HG03457 (cell line): ENCODE measurements around the gene XPC.
A peak's percentile ranks its signal among the peaks of the same experiment; 100 is the strongest.
"Not testable (repeated sequence)": the region's sequence is repeated elsewhere in the genome, so short reads cannot be mapped to it uniquely, and the experiment has no call there.

Experiments used
- ATAC-seq: cut with Tn5 transposase; IDR thresholded peaks from one replicate; pipeline ENCODE4 v1.9.1; 2021; ENCODE audit warnings: moderate number of reproducible peaks; ENCODE audit not compliant: unreplicated experiment

XPC gene

DNA sequence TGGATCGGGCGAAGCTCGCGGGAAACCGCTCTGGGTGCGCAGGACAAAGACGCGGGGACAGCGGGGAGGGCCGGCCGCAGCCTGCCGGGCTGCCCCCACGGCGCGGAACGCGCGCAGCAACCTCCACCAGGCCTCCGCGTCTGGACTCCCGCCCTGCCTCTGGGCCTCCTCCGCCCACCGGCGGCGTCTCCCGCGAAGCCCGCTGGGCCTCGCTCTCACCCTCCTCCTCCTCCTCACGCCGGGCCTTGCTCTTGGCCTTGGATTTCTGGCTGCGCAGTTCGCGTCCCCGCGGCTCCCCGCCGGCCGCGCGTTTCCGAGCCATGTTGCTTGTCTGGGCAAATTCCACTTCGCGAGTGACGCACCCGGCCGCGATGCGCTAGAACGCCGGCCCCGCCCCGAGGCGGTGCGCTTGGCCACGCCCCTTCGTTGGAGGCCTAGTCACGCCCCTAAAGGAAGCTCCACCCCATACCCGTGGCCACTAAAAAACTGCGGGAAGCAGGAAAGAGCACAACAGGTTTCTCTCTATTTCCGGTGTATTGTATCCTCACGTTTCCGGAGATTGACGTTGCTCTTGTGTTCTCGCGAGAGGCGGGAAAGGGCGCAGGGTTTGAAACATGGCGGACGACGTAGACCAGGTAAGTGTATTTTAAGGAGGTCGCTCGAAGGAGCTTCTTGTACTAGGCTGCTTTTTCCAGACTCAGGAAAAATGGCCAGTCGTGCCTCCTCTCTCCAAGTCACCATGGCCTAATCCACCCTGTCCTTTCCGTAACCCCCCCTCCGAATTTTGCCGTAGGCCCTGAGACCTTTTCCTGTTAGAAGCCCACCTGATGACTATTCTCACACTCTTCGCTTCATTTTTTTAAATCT, at the start of gene XPC, which contains the start of gene LSM3:
Gene XPC (minus strand): TSS at position 355 of the 867 bp plus-strand sequence. CDS start 33 bp downstream, at position 322.
Gene LSM3 (plus strand): TSS at position 571 of the 867 bp plus-strand sequence. CDS start 44 bp downstream, at position 615.
- peak; percentile 89 for ATAC-seq

DNA sequence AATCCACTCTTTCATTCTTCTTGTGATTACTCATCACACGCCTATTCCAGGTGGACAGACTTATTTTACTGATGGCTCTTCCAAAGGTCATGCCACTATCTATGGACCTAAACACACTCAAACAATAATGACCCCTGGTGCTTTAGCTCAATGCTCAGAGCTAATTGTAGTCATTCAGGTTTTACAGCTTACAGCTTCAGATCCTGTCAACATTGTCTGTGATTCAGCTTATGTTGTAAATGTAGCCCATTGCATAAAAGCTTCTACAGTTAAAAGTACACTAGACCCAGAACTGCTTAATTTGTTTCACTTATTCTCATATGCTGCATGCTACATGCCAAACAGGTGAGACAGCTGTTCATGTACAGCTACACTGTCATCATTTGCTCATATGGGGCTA, 49.5 kb upstream of the XPC start:
- ATAC-seq = no peak

DNA sequence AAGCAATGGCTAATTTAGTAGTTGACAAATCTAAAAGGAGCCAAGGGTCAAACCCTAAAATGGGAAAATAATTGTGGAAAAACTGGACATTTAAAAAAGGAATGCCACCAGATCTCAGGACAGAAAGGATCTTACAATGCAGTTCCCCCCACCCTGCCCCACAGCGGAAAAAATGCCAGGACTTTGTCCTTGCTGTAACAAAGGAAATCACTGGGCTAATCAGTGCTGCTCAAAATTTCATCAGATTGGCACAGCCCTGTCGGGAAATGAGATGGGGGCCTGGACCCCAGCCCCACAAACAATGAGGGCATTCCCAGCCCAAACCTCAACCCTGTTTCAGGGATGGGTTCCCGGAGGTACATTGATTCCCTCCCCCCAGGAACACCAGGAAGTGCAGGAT, 48.0 kb upstream of the XPC start:
- ATAC-seq = not testable (repeated sequence)

DNA sequence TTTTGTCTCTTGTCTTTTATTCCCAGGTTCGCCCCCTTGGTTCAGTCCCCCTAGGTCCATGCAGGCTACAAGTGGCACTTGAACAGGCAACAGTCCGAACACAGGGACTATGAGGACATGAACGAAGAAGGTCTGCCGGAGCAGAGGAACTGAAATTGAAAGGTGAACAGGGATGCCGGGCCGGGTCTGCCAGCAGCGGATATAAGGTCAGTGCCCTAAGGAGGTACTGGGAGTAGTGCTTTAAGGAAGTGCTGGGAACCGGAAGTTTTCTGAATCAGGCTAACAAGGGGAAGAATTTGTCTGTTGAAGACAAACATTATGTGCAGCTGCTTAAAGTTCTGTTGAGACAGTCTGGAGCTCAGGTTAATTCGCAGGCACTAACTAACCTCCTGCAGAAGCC, 47.0 kb upstream of the XPC start:
- no peak for ATAC-seq

DNA sequence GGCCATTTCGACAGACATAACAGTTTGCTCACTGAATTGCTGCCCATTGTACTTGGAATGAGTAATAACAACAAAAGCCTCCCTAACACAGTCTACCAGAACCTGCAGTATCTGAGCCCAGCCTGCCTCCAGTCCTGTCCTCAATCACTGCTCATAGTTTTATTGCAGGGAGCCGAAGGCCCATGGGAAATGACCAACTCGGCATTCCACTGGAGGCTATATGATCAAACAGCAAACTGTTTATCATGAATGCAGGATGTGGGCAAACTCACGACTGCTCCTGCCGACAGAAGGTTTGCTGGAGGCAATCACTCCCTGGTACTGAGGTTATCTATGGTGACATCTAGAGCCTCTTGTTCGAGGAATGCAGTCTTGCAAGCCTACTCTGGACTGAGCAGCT, 46.5 kb upstream of the XPC start:
- ATAC-seq = no peak

DNA sequence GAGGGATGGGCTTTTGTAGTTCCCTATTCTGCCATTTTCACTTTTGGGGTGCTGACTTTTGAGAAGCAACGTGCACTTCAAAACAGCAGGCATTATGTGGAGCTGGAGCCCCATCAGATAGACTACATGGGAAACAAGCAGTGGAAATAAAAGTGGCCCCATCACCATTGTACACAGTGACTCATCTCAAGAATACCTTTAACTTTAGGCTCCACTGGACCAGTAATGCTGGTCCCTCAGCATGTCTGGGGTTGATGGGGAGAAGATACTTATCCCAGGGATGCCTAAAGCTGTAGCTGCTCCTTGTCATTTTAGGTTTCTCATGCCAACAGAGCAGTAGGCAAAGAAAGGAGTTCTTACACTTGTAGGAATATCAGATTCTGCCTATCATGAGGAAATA, 45.2 kb upstream of the XPC start:
- ATAC-seq = no peak

DNA sequence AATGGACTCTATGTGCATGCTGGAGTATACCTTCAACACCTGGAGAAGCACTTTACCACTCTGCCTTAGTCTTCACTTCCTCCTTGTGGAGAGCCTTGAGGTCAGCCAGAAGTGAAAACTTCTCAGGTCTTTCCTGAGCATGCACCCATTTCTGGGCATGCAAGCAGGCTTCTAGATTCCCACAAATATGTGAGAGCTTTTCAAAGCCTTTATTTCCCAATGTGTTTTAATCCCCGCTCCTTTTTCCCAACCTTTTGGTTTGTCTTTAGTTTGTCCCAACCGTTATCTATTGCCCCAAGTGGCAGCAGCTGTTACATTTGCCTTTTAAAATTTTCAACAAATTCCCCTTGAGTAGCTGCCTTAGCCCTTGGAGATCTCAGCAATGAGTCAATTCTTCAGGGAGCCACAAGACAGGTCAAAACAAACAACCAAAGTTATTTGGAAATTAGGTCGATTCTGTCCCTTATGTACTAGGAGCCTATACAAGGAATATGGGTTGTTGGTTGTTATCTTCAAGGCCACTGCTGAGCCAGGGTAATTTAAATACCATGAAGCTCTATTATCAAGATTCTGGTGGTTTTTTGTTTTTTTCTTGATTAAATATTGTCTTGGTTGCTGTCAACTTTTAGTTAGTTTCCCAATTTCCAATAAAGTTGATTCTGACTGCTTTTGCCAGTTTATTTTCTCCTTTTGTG, 44.6 kb upstream of the XPC start:
- ATAC-seq = no peak

DNA sequence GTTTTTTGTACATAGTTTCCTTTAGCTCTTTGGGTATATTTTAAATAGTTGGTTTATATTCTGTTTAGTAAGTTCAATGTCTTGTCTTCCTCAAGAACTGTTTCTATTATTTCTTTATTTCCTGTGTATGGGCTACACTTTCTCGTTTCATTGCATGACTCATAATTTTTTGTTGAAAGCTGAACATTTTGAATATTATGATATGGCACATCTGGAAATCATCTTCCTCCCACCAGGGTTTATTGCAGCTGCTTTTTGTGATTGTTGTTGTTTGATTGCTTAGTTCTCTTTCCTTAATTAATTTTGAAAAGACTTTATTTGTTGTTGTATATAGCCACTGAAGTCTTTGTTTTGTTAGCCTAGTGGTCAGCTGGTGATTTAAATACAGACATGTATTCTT, 44.1 kb upstream of the XPC start:
- ATAC-seq = no peak

DNA sequence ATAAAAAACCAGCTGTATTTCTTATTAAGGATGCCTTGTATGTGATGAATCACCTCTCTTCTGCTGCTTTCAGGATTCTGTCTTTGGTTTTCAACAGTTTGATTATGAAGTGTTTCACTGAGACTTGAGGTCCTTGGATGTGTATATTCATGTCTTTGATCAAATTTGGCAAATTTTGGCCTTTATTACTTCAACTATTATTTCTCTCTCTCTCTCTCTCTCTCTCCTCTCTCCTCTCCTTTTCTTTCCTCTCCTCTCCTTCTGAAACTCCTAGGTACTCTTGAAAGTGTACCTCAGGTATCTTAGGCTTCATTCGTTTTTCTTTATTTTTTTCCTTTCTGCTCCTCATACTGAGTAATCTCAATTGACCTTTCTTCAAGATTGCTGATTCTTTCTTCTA, 43.5 kb upstream of the XPC start:
- no peak for ATAC-seq

DNA sequence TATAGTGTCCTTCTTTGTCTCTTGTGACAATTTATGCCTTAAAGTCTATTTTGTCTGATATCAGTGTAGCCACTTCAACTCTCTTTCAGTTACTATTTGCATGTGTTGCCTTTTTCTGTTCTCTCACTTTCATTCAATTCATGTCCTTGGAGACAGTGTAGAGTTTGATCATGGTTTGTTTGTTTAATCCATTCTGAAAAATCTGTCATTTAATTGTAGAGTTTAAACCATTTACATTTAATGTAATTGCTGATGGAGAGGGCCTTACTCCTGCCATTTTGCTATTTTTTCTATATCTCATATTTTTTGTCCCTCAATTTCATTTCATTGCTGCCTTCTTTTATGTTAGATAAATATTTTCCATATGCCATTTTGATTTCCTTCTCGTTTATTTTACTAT, 42.5 kb upstream of the XPC start:
- no peak for ATAC-seq

DNA sequence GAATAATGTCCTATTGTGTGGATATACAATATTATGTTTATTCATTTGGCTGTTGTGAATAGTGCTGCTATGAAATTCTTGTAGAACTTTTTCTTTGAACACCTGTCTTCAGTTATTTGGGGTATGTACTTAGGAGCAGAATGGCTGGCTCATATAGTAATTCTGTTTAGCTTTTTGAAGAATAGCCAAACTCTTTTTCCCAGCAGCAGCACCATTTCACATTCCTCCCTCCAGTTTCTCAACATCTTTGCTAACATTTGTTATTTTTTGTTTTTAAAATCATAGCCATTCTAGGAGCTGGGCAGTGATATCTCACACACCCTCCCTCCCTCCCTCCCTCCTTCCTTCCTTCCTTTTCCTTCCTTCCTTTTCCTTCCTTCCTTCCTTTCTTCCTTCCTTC, 40.0 kb upstream of the XPC start:
- no peak for ATAC-seq

DNA sequence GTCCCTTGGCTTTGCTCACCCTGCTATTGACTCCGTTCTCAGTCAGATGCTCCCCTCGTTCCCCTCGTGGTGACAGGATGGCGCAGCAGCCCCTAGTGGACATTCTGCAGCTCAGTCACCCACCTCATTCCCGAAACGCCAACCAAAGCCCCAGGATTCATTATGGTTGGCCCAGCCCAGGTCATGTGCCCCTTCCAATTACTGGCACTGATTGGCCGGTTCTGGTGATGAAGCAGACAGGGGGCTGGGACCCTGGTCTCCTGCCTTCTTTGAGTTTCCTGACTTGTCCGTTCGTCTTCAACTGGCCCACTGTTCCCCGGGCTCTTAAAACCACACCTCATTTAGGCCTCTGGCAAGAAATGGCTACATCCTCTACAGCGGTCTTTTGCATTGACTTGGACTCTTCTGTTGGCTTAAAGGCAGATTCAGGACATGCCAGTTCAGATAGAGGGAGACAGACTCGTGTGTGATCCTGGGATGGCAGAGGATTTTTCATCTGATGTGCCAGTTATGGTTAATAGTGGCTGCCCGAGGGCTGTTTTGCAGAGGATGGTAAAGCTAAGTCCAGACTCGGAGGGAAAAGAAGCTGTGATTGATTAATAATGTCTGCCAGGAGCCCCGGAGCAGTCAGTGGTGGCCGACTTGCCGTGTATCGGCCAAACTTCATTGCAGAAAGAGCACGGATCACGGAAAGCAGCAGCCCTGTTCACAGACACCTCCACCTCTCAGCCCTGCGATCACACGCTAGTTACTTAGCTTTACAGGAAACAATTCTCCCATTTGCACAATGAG, 38.1 kb upstream of the XPC start:
- ATAC-seq = no peak

DNA sequence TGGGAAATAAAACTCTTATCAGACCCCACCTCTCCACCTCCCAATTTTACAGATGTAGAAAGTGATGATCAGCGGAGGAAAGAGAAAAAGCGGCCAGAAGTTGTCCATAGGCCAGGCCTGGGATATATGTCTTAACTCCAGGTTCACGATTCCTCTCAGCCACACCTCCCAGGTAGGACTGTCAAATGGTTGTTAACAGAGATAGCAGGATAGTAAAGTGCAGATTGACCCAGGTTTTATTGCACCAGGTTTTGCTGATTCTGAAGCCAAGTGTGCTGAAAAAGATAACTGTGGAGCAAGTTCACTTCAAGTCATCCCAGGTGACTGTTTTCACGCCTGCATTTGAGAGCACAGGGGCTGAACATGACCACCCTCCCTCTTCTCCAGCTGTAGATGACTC, 36.4 kb upstream of the XPC start:
- no peak for ATAC-seq

DNA sequence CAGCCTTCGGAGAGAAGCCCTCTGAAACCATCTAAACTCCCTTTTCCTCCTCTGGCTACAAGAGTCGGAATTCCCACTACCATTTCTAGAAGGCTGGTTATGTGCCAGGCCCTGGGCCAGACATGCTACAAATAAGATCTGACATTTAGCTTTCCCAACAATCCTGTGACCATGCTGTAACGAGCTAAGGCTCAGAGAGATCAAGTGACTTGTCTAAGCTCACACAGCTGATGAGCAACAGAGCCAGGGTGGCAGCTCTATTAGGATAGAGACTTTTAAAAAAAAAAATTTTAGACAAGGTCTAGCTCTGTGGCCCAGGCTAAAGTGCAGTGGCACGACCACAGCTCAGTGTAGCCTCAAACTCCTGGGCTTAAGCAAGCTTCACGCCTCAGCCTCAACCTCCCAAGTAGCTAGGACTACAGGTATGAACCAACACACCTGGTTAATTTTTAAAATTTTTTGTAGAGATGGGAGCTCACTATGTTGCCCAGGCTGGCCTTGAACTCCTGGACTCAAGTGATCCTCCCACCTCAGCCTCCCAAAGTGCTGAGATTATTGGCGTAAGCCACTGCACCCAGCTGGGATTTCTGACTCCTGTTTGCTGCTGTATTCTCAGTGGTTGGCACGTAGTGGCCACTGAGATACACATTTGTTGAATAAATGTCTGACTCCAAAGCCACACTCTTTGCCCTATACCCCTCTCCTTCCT, 34.8 kb upstream of the XPC start:
- no peak for ATAC-seq

DNA sequence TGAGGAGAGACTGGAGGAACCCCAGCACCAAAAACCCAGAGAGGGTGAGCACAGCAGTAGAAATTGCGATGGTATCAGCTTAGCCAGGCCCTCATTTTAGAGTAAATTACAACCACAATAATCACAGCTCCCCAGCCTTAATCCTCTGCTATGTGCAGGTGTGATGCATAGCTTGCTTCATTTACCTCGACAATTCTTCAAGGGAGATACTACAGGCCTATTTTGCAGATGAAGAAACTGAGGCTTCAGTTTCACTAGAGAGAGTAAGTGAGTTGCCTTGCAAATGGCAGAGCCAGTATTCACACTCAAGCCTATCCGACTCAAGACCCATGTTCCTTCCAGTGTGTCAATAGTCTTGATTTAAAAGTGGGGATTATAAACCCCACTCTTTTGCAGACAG, 33.6 kb upstream of the XPC start:
- ATAC-seq = no peak

DNA sequence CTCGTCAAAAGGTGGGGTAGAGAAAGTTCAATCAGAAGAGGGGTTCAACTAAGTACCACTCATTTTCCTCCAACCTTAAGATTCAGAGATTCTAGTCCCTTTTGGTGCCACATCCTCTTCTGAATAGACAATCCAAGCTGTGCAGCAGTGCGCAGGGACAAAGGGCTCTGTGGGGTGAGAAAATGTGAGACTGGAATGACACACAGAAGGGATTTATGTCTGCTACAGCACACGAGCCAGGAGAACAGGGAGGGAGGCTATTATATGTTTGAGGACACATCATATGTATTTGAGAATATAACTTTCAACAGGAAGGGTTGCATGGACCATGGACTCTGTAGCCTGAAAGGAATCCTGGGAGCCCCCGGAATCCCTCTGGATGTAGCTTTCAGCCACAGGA, 33.2 kb upstream of the XPC start:
- no peak for ATAC-seq

DNA sequence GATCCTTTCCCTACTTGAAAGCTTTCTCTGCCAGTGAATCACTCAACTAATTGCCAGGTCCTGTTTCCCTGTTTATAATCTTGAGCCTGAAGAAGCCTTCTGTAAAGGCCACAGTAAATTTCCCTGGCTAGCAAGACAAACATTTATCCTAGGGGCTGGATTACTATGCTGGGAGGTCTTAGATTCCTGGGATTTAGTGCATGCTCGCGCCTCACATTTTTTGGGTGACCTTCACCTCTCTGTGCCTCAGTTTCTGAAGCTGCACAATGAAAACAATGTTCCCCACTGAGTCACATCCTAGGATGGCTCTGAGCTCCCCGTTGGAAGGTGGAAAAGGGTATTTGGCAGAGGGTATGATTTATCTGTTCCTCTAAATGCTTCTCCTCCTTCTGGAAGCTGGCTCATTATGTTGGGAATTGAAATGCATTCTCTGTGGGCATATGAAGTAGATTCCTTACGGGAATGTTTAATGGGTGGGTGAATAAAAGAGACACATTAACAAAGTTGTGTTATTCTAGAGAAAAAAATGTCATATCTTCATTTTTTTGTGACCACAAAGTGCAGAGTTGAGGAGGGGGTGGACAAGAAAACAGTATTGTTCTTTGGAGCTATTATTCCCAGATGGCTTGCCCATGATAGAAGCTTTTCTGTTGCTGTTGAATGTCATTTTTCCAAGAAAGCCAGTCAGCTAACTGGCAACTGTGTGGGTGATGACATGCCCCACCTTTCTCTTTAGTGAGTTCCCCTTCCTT, 32.6 kb upstream of the XPC start:
- ATAC-seq = no peak

DNA sequence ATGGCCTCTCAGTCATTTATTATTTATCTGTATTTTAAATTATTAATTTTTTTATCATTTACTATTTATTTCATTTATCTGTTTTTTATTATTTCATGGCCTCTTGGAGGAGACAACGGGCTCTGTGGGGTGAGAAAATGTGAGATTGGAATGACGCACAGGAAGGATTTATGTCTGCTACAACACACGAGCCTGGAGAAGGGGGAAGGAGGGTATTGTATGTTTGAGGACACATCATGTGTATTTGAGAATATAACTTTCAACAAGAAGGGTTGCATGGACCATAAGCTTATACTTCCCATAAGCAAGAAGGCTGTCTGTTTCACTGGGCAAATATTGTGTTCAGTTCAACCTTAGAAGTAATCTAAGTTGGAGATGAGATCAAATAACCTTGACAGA, 31.9 kb upstream of the XPC start:
- no peak for ATAC-seq

DNA sequence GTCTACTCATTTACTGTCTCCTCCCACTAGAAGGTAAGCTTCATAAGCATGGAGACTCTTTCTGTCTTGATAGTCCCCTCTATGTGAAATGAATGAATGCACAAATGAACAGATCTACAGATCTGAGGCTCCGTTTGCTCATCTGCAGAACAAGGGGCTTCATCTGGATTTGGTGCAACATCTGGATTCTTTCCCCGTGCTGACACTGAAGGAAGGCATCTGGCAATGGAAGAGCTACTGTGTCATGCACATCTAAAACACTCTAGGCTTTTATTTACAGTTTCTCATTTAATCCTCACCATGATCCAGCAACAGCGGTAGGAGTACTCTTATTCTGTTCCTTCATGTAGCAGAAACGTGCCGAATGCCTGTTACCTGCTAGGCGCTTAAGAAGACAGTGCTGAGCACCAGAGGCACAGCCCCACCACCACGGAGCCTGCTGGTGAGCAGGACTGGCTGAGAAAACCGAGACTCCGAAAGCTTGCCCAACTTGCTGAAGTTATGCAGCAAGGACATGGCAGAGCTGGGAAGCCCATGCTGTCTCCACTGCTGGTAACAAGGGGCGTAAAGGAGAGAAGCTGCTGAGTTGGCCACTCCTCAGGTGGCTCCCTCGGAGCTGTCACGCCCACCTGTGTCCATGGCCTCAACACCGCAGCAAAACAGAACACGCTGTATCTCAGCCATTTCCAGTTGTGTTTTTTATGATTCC, 31.3 kb upstream of the XPC start:
- ATAC-seq = no peak

DNA sequence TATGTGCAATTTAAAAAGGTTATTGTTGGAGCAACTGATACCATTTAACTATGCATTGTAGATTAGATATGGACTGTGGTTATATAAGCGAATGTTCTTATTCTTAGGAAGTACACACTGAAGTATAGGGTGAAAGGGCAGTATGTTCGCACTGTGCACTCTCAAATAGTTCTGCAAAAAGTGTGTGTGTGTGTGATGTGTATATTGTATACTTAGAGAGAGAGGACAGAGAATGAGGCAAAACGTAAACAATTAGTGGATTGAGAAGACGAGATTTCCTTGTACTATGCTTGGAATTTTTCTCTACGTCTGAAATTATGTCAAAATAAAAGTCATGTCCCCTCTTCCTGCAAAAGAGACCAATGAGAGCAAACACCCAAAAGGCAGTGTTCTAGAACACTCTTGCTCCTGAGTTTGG, 30.6 kb upstream of the XPC start:
- no peak for ATAC-seq
